Measurements from ENCODE around the gene SRBD1. TPM values are rescaled to one million over a fixed set of nuclear protein-coding genes. Genes with fewer than 3 reads are reported as not detected.

The SRBD1 gene
- total and polyA plus RNA-seq, 2 of the 8 experiments (the other 6 are each of a cell fraction or from before 2014, with no cell fraction given), result 4.6 to 20.0 TPM

GRCh38 chr2:45484965-45485364, 126.1 kb downstream of the SRBD1 start:
- no peaks in the 10 kb centered on the region for H3K79me1 ChIP-seq (ENCODE audit: low read depth, low read length)
- H4K5ac ChIP-seq (ENCODE audit: insufficient read length, low read depth, low read length), result no peak overlapping the region
- DNase-seq (ENCODE audit: low read depth in 1 of 2, low spot score in 2 of 2) (no peak), FAIRE-seq (no peak)
- H3K4me1 ChIP-seq (replicated peaks in 1 of 4; ENCODE audit: control insufficient read depth in 3 of 4, insufficient read depth in 4 of 4, low read length in 3 of 4), result no peaks in the 10 kb centered on the region
- no peak overlapping the region for H2BK5ac ChIP-seq (ENCODE audit: low read depth, low read length)
- TF ChIP-seq POU5F1 (IDR thresholded peaks at IDR 0.05; ENCODE audit: low read depth, low read length) (no peak), PHF8 (conservative IDR thresholded peaks at IDR 0.05; ENCODE audit: low read depth, low read length) (no peak), NANOG (IDR thresholded peaks at IDR 0.05; ENCODE audit: insufficient read depth, low read depth, low read length, poor library complexity, severe bottlenecking) (no peak), YY1 (IDR thresholded peaks at IDR 0.05; ENCODE audit: low read depth, low read length) (no peak), SIN3A (conservative IDR thresholded peaks at IDR 0.05 in 1 of 2, IDR thresholded peaks at IDR 0.05 in 1 of 2; ENCODE audit: low read depth in 1 of 2, low read length in 2 of 2) (no peak), SIRT6 (IDR thresholded peaks at IDR 0.05; ENCODE audit: low read length) (no peak), CHD2 (IDR thresholded peaks at IDR 0.05; ENCODE audit: low read length) (no peak), TAF7 (optimal IDR thresholded peaks at IDR 0.05; ENCODE audit: borderline replicate concordance, low read depth, low read length) (no peak), SP4 (IDR thresholded peaks at IDR 0.05; ENCODE audit: low read length) (no peak), CREB1 (IDR thresholded peaks at IDR 0.05) (no peak), ASH2L (IDR thresholded peaks at IDR 0.05; ENCODE audit: low read length) (no peak), JUND (IDR thresholded peaks at IDR 0.05; ENCODE audit: low read length) (no peak)
- 98% methylated on average over 3 of the region's 3 CpGs; no CpG with 5 or more reads in 1 of the 2 experiments for WGBS, 2 experiments (ENCODE audit: extremely low coverage in 1 of 2, insufficient coverage in 1 of 2, insufficient read length in 1 of 2, insufficient replicate concordance in 2 of 2, low coverage in 1 of 2, low lambda C conversion rate in 2 of 2, missing lambda C conversion rate in 1 of 2)
- no peak overlapping the region for H4K8ac ChIP-seq (ENCODE audit: extremely low read depth, insufficient read depth, low read length)
- H2AK5ac ChIP-seq (ENCODE audit: low read depth, low read length), result no peak overlapping the region
- no peak overlapping the region for H3K18ac ChIP-seq (ENCODE audit: extremely low read depth, low read length)
- no peak overlapping the region for H2BK15ac ChIP-seq (ENCODE audit: low read length)
- no peak overlapping the region for H3K4ac ChIP-seq (replicated peaks; ENCODE audit: insufficient read length, low read depth, low read length)
- no peak overlapping the region for H3K4me3 ChIP-seq (ENCODE audit: extremely low read depth in 1 of 4, insufficient read depth in 2 of 4, low read depth in 3 of 4, low read length in 4 of 4)
- H3K79me2 ChIP-seq (ENCODE audit: control insufficient read depth in 1 of 2, insufficient read depth in 2 of 2, low read length in 2 of 2), result no peaks in the 10 kb centered on the region
- no peak overlapping the region for H3K4me2 ChIP-seq (ENCODE audit: insufficient read depth in 1 of 2, low read depth in 2 of 2, low read length in 2 of 2)
- H4K20me1 ChIP-seq (replicated peaks in 1 of 2; ENCODE audit: control insufficient read depth in 1 of 2, insufficient read depth in 2 of 2, low read length in 2 of 2), result no peaks in the 10 kb centered on the region
- ChIA-PET CTCF (ENCODE audit: partially characterized antibody) (interaction anchor here (0.8 to 2.3 kb wide), 9 partner anchors 9 to 503 kb away, joined by 3 to 13 read pairs (median 3); no protein-coding TSS in a partner anchor), POLR2A (ENCODE audit: partially characterized antibody) (no interaction called here)
- no peaks in the 10 kb centered on the region for H3K23me2 ChIP-seq (ENCODE audit: low read depth, low read length)
- no peak overlapping the region for H3K56ac ChIP-seq (replicated peaks; ENCODE audit: insufficient read length, low read depth, low read length)
- no peaks in the 10 kb centered on the region for H3K9me3 ChIP-seq (ENCODE audit: insufficient read depth in 2 of 2, low read depth in 1 of 2, low read length in 1 of 2)
- no peaks in the 10 kb centered on the region; a peak in 2 of 8 replicates for H3K36me3 ChIP-seq (ENCODE audit: control insufficient read depth in 2 of 4, insufficient read depth in 4 of 4, low read length in 3 of 4)
- no peak overlapping the region for H2AFZ ChIP-seq (ENCODE audit: low read length)
- H3K14ac ChIP-seq (ENCODE audit: insufficient read length), result no peak overlapping the region
- no peak overlapping the region for H3K23ac ChIP-seq (ENCODE audit: insufficient read length)
- H2BK120ac ChIP-seq (replicated peaks; ENCODE audit: low read depth, low read length), result no peak overlapping the region
- no peak overlapping the region for H2BK20ac ChIP-seq (ENCODE audit: low read length)
- no peak overlapping the region for H2BK12ac ChIP-seq (ENCODE audit: low read depth, low read length)
- no peak overlapping the region for H3K9ac ChIP-seq (replicated peaks in 1 of 4; ENCODE audit: extremely low read depth in 1 of 4, low read depth in 3 of 4, low read length in 3 of 4)
- H4K91ac ChIP-seq (replicated peaks; ENCODE audit: insufficient read length, low read length), result no peak overlapping the region
- H3K27me3 ChIP-seq (replicated peaks in 1 of 4; ENCODE audit: control insufficient read depth in 3 of 4, extremely low read depth in 1 of 4, insufficient read depth in 3 of 4, low read length in 3 of 4), result no peaks in the 10 kb centered on the region
- H3K27ac ChIP-seq (ENCODE audit: low read depth, low read length), result no peak overlapping the region

All from H1 (cell line).